Neural crest cell (in vitro differentiated cells): ENCODE data around the gene SUPT3H. TPM values are rescaled to one million over a fixed set of nuclear protein-coding genes. Genes with fewer than 3 reads are reported as not detected.
"Not testable (repeated sequence)": the region's sequence is repeated elsewhere in the genome, so short reads cannot be mapped to it uniquely, and the experiment has no call there.

Experiments
- DNase-seq: peaks from one replicate; pipeline ENCODE4 v3.0.0; 2021; ENCODE audit warnings: low read depth, mixed read lengths, low spot score
- H3K27ac Mint-ChIP-seq: one replicate; pipeline ENCODE4 v1.8.0; 2021; ENCODE audit warnings: mild to moderate bottlenecking, mixed read lengths; ENCODE audit not compliant: unreplicated experiment
- H3K27me3 Mint-ChIP-seq: 2 replicates; pipeline ENCODE4 v1.8.0; 2021; ENCODE audit warnings: low read depth, mild to moderate bottlenecking, mixed read lengths
- H3K36me3 Mint-ChIP-seq: 2 replicates; pipeline ENCODE4 v1.8.0; 2021; ENCODE audit warnings: low read depth, mild to moderate bottlenecking, mixed read lengths
- H3K4me1 Mint-ChIP-seq: 2 replicates; pipeline ENCODE4 v1.8.0; 2021; ENCODE audit warnings: mixed read lengths
- H3K4me3 Mint-ChIP-seq: one replicate; pipeline ENCODE4 v1.8.0; 2021; ENCODE audit warnings: mild to moderate bottlenecking, mixed read lengths
- H3K9me3 Mint-ChIP-seq: 2 replicates; pipeline ENCODE4 v1.8.0; 2021; ENCODE audit warnings: mixed read lengths
- CTCF ChIP-seq: fragments of 200-600 bp; sonication (generic); conservative IDR thresholded peaks from 2 replicates; pipeline ENCODE4 v1.5.0; 2021; ENCODE audit warnings: antibody characterized with exemption, mild to moderate bottlenecking
- total RNA-seq: library from RNA; stranded (reverse); gene quantifications from 2 replicates; pipeline ENCODE4 v1.2.1, GENCODE V29; 2021

SUPT3H gene
- total RNA-seq, 1 donor from 2014 or later: 17.0 TPM

GRCh38 chr6:45302832-45303231, 74.9 kb downstream of the SUPT3H start:
- Mint-ChIP-seq H3K9me3 (peaks cover 13% of the 10 kb centered on the region), H3K4me3 (no peak overlapping the region), H3K27me3 (no peaks in the 10 kb centered on the region), H3K4me1 (no peaks in the 10 kb centered on the region), H3K36me3 (peaks cover 17% of the 10 kb centered on the region), H3K27ac (no peak overlapping the region)
- no peak for DNase-seq
- no peak for TF ChIP-seq CTCF

- no peaks in the 10 kb centered on the region for H3K4me1 Mint-ChIP-seq
- H3K4me3 Mint-ChIP-seq: no peak overlapping the region
- no peaks in the 10 kb centered on the region for H3K27me3 Mint-ChIP-seq
- peaks cover 11% of the 10 kb centered on the region for H3K36me3 Mint-ChIP-seq
- H3K27ac Mint-ChIP-seq: no peak overlapping the region
- no peak for DNase-seq
- peaks cover 11% of the 10 kb centered on the region for H3K9me3 Mint-ChIP-seq
- TF ChIP-seq CTCF: no peak
Observed at GRCh38 chr6:45301348-45302142, 76.2 kb downstream of the SUPT3H start.

- no peak overlapping the region for H3K4me3 Mint-ChIP-seq
- H3K36me3 Mint-ChIP-seq: peaks cover 3% of the 10 kb centered on the region
- TF ChIP-seq CTCF: no peak
- H3K27me3 Mint-ChIP-seq: no peaks in the 10 kb centered on the region
- peaks cover 4% of the 10 kb centered on the region for H3K9me3 Mint-ChIP-seq
- no peak overlapping the region for H3K27ac Mint-ChIP-seq
- no peaks in the 10 kb centered on the region for H3K4me1 Mint-ChIP-seq
- no peak for DNase-seq
Observed at GRCh38 chr6:45300736-45301135, 77.0 kb downstream of the SUPT3H start.

- DNase-seq: no peak
- Mint-ChIP-seq H3K27me3 (no peaks in the 10 kb centered on the region), H3K36me3 (no peaks in the 10 kb centered on the region), H3K4me3 (no peak overlapping the region), H3K27ac (no peak overlapping the region), H3K4me1 (no peaks in the 10 kb centered on the region), H3K9me3 (peaks cover 10% of the 10 kb centered on the region)
- TF ChIP-seq CTCF: no peak
Observed at GRCh38 chr6:45299096-45299581, 78.6 kb downstream of the SUPT3H start.

- no peak for DNase-seq
- Mint-ChIP-seq H3K9me3 (peaks cover 11% of the 10 kb centered on the region), H3K4me1 (no peaks in the 10 kb centered on the region), H3K4me3 (no peak overlapping the region), H3K36me3 (peaks cover 5% of the 10 kb centered on the region), H3K27ac (no peak overlapping the region), H3K27me3 (no peaks in the 10 kb centered on the region)
- no peak for TF ChIP-seq CTCF
Observed at GRCh38 chr6:45297320-45297719, 80.4 kb downstream of the SUPT3H start.

- not testable (repeated sequence) for H3K36me3 Mint-ChIP-seq, H3K27me3 Mint-ChIP-seq, H3K4me3 Mint-ChIP-seq, H3K27ac Mint-ChIP-seq, DNase-seq, H3K4me1 Mint-ChIP-seq
- peaks cover 11% of the 10 kb centered on the region for H3K9me3 Mint-ChIP-seq
Observed at GRCh38 chr6:45294065-45294701, 83.6 kb downstream of the SUPT3H start.
